ENCODE results near the gene TSC2.
"Not testable (repeated sequence)": the region's sequence is repeated elsewhere in the genome, so short reads cannot be mapped to it uniquely, and the experiment has no call there.

TSC2 gene

GRCh38 chr16:2086106-2086742, 38.4 kb downstream of the TSC2 start:
- no peak for DNase-seq (ENCODE audit: low read depth)

DNA sequence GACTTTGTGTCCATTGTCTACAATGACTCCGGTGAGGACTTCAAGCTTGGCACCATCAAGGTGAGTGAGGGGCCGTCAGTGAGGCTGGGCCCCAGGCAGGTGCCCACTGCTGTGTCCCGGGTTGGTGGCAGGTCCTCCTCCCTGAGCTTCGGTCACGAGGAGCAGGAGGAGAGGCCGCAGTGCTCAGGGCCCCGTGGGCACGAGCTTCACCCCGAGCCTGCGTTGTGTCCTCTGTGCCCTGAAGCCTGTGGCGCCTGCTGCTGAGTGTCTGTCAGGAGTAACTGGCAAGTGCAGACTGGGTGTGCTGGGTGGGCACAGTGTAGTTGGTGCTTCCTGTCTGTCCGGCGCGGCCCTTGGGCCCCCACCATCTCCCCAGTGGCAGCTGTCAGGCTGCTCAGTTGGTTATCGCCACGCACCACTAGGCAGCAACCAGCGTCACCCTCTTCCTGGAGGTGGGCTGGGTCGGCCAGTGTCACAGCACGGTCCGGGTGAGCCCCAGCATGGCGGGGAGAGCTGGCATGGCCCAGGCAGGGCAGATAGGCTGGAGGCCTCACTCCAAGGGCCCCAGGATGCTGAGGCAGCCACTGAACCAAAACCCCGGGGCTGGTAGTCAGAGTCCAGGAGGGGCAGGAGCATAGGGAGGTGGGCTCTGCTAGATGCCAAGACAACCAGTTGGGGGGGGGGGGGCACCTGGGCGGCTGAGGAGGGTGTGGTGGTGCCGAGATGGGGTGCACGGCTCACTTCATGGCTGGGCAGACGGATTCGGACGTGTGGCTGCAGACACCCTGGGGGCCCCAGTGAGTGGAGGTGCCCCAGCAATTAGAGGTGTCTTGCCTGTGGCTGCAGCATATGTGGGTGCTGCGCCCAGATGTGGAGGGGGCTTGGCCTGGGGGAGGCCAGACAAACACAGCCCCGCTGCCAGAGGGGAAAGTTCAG, 39.3 kb downstream of the TSC2 start:
- no peak for DNase-seq (ENCODE audit: low read depth)

DNA sequence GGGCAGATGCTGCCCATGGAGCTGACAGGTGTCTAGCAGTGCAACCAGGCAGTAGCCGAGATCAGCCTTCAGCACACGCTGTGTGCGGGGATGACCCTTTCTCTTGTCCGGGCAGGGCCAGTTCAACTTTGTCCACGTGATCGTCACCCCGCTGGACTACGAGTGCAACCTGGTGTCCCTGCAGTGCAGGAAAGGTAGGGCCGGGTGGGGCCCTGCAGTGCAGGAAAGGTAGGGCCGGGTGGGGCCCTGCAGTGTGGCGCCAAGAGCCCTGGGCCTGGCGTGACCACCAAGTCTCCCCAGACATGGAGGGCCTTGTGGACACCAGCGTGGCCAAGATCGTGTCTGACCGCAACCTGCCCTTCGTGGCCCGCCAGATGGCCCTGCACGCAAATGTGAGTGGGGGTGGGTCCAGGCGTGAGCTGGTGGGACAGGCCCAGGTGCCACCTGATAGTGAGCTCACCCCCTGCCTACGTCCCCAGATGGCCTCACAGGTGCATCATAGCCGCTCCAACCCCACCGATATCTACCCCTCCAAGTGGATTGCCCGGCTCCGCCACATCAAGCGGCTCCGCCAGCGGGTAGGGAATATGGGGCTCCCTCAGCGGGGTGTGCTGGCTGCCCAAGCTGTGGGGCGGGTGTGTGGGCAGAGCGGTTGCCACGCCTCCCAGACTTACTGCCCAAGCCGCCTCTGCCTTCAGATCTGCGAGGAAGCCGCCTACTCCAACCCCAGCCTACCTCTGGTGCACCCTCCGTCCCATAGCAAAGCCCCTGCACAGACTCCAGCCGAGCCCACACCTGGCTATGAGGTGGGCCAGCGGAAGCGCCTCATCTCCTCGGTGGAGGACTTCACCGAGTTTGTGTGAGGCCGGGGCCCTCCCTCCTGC, 40.2 kb downstream of the TSC2 start:
- no peak for DNase-seq (ENCODE audit: low read depth)

DNA sequence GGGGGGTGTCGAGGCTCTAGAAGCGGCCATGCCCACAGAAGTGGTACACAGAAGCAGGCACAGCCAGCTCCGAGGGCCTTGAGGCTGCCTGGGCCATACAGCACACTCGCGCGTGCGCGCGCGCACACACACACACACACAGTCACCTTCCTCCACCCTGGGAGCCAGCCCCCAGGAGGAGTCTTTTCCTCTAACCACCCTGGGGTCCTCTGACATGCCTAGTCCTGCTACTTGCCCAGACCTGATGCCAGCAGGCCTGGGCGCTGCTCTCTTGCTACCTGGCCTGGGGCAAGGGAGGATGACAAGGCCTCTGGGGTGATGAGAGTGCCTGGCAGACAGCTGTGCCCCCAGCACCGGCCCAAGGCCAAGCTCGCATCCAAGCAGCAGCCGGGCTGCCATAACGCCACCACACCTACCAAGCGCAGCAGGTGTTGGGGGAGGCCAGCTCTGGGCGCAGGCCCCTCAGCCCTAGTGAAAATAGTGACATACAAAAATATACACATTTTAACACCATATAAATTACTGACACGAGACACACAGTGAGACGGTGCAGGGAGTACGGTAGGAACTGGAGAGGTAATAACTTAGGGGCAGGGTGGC, 41.1 kb downstream of the TSC2 start:
- no peak for DNase-seq (ENCODE audit: low read depth)

- no peak for DNase-seq (ENCODE audit: low read depth)
These were observed 42.1 kb downstream of the TSC2 start for GRCh38 chr16:2089706-2090480.

DNA sequence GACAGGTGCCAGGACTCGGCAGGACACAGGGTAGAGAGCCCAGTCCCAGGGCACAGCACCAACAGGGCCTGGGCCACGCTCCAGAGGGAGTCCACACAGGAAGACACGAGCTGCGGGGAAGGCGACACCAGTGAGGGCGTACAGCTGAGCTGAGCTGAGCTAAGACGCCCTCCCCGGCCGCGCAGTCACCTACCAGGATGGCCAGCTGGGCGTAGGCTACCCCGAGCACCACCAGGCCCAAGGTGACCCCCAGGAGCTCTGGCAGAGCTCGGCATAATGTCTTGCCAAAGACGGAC, 42.6 kb downstream of the TSC2 start:
- DNase-seq (ENCODE audit: low read depth), result no peak

DNA sequence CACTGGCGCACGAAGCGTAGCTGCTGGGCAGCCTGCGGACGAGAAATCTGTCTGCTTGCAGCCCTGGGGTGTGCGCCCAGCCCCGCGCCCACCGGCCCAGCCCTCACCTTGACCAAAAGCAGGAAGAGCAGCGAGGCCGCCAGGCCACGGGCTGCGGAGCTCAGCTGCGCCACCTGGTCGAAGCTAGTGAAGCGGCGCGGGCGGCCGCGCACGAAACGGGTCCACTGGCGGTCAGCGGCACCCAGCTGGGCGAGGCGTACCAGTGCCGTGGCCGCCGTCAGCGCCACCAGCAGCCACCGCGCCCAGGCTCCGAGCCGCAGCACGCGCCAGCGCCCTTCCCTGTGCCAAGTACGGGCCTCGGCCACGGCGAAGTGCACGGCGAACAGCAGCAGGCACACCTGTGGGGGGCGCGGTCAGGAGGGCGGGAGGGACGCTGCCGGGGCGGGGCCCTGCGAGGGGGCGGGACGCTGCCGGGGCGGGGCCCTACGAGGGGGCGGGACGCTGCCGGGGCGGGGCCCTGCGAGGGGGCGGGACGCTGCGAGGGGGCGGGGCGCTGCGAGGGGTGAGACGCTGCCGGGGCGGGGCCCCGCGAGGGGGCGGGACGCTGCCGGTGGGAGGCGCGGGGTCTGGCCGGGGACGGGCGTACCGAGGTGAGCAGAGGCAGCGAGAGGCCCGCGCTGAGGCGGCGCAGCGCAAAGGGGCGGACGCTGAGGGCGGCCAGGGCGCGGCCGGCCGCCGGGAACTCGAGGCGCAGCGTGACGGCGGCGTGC, 43.2 kb downstream of the TSC2 start:
- DNase-seq (ENCODE audit: low read depth), result no peak

DNA sequence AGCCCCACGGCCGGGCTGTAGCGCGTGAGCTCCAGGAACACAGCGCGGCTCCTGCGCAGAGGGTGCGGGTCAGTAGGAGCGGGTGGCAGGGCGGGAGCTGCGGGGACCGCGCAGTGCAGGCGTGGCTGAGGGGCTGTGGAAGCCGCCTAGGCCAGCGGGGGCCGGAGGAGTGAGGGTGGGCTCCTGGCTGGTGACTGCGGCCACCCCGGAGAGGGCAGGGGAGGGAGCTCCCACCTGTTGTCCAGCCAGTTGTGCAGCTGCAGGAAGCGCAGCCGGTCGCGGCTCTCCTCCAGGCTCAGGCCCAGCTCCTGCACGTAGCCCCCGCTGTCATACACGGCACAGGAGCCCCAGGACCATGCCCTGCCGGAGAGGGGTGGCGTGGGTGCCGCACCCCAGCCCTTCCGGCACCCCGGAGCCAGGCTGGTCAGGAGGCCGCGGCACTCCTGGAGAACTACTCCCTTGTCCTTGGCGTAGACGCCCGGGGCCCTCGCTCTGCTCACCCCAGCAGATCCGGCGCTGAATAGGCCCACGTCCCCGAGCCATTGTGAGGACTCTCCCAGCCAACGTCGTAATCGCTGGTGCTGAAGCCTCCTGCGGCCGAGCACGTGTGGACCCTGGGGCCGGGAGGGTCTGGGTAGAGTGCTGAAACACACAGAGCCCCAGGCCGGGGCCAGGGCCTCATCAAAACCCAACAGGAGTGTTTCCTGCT, 43.9 kb downstream of the TSC2 start:
- no peak for DNase-seq (ENCODE audit: low read depth)

DNA sequence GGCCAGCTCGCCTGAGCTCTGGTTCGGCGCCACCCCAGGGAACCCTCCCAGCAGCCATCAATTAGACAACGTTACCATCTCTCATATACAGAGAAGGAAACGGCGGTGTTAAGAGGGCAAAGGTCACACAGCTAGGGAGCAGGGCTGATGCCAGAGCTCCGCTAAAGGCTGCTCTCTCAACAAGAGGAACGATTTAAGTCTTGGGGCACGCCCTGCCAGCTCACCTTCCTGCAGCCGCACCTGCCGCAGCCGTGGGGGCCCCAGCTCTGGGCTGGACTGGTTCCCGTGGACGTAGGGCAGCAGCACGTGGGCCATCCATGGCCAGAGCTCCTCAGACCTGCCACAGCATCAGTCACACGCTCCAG, 44.5 kb downstream of the TSC2 start:
- no peak for DNase-seq (ENCODE audit: low read depth)

- no peak for DNase-seq (ENCODE audit: low read depth)
These were observed 45.1 kb downstream of the TSC2 start for GRCh38 chr16:2092866-2093265.

DNA sequence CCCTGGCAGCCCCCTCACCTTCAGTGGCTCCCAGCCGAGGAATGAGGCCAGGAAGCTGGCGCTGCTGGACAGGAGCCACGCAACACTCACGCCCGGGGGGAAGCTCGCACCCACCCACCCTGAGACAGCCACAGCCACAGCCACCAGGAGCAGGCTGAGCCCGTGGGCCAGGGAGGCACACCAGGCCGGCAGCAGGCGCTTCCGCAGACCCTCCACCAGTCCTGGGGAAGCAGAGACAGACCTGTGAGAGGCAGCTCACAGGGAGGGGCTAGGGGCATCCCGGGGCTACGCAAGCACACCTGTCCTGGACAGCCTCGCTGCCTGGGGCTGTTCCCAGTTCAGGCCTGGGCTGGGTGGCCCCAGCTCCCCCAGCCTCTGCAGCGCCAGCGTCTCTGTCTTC, 46.0 kb downstream of the TSC2 start:
- no peak for DNase-seq (ENCODE audit: low read depth)

DNA sequence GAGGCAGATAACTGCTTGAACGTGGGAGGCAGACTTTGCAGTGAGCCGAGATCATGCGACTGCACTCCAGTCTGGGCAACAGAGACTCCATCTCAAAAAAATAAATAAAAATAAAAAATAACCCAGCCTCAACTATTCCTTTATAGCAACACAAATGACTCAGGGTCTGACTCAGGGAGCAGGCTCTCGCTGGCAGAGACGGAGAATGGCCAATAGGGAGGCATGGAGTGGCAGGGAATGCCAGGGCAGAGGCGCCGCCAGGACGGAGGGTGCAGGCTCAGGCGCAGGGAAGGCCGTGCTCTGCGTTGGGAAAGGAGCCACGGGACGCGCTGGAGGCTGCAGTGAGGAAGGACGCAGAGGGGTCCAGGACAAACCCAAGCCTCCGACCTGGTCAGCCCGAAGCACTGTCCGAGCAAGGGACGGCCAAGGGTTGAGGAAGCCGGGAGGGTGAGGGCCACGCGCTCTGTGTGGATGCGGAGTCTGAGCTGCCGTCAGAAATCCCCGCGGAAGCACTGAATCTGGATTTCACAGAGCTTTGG, 47.6 kb downstream of the TSC2 start:
- no peak for DNase-seq (ENCODE audit: low read depth)

DNA sequence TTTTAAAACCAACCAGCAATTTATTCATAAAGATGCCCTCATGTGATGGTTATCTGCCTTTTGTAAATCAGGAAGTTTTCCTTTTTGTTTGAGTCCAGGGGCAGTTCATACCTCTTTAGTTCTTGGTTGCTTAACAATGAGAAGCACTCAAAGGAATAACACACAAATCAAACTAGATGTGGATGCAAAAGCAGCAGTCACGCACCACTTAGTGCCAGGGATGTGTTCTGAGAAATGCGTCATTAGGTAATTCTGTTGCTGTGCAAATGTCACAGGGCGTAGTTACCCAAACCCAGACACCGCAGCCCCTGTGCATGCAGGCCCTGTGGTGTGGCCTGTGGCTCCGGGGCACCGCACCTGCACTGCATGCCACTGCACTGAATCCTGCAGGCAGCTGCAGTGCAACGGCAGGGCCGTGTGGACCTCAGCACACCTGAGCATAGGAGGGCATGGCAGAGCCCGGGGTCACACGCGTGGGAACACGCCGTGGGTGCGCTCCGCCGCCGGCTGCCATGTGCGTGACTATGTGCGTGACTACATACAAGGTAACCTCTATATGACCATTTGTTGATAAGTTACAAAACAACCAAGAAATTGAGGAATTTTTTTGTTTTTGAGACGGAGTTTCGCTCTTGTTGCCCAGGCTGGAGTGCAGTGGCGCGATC, 48.3 kb downstream of the TSC2 start:
- no peak for DNase-seq (ENCODE audit: low read depth)

DNA sequence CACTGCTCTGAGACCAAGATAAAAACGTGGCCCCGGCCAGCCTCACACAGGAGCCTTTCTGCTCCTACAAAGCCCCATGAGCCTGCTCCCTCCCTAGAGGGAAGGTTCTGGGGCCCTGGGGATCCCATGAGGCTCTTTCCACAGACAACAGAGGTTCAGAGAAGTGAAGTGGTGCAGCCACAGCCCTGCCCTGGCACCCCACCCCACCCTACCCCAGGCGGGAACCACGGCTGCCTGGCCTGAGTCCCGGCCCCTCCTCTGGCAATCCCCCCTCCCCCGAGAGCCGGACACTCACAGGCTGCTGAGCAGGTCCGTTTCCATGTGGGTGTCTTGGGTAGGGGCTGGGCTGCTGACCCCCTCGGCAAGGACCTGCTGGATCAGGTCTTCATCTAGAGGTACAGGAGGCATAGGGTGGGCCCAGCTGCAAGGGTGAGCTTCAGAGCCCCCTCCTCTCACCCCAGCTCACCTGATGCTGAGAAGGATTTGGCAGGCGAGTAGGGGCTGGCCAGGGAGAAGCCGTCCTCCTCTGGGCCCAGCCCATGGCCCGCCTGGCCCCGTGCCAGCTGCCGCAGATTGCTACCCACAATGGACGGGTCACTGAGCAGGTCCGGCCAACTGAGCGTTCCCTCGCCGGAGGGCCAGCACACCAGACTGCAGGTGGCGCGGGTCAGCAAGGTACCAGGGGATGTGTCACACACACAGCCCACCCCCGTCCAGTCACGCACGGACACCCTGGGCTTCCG, 49.2 kb downstream of the TSC2 start:
- no peak for DNase-seq (ENCODE audit: low read depth)

DNA sequence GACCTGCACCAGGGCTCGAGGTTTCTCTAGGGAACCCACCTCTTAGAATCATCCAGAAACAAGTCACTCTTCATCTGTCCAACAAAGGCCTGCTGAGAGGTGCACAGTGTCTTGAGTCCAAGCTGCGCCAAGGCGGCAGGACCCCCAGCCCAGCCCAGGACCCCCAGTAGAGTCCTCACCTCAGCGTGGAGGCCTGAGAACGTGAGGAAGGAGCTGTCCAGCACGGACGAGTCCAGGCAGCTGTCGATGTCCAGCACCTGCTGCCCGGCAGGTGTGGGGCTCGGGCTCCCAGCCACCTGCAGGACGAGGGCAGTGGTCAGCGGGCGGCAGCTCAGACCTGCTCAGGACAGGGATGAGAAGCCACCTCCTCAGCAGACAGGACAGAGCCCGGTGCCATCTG, 49.9 kb downstream of the TSC2 start:
- DNase-seq (ENCODE audit: low read depth), result not testable (repeated sequence)

- DNase-seq (ENCODE audit: low read depth), result not testable (repeated sequence)
These were observed 53.8 kb downstream of the TSC2 start for GRCh38 chr16:2101581-2101980.

GRCh38 chr16:2102471-2102870, 54.7 kb downstream of the TSC2 start:
- no peak for DNase-seq (ENCODE audit: low read depth)

- not testable (repeated sequence) for DNase-seq (ENCODE audit: low read depth)
These were observed 56.7 kb downstream of the TSC2 start for GRCh38 chr16:2104464-2104863.

DNA sequence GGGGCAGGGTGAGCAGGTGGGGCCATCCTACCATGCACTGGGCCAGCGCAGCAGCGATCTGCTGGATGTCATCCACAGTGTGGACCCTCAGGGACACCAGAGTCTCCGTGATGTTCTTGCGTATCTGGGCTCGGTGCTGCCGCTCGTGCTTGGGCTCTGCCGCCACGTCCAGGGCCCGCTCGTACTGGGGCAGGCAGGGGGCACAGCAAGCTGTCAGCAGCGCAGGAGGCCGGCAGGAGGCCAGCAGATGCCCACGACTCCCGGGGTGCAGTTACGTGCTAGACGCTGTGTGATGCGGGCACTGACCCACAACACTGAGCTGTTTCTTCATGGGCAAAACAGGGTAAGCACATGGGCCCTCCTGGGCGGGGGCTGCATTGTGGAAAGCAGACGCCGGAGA, 57.5 kb downstream of the TSC2 start:
- DNase-seq (ENCODE audit: low read depth), result not testable (repeated sequence)

All from stimulated activated CD8-positive, alpha-beta memory T cell treated with anti-CD3 and anti-CD28 coated beads, Interleukin-15, amount 100 ng/mL, for 24 hours (primary cell).